ENCODE data around the gene EIF3F. TPM values are rescaled to one million over a fixed set of nuclear protein-coding genes. Genes with fewer than 3 reads are reported as not detected.

Gene EIF3F
- total and polyA plus RNA-seq, 2 experiments from 2014 or later = 193 to 359 TPM

DNA sequence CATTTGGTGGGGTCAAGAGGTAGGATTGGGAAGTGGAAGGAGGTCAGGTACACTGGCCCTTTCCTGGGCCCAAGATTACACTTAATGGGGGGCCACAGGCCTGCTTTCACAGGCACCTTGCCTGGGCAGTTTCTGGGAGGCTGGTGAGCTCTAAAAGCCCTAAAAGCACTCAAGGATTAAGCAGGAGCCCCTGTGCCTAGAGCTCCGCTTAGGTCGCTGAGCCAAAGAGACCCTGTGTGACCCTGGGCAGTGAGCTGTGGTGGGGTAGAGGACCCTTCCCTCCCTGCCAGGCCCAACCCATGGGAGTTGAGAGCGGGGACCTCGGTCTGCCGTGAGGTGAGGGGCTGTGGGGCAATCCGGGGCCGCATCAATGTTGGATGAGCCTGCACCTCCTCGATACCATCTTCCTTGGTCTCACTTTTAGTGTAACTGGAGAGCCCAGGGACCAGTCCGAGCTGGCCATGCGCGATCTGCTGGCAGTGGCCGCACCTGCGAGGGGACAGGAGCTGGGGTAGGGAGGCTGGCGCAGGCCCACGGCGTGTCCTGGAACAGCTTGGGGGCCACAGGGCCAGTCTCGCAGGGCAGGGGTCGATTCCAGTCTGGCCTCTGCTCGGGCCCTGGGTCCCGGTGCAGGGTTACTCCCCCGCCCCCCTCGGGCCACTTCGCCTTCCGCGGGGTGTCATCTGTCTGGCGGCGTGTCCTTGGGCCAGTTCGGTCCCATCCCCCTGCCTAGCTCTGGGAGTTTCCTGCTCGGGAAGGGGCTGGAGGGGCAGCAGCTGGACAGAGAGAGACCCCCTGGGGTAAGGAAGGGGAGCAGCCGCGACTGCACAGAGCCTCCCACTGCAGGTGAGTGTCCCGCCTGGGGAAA lies 44.3 kb downstream of the EIF3F start:
- 86 to 89% methylated on average over 29 to 32 of the region's 32 CpGs for WGBS, 2 experiments (ENCODE audit: low coverage in 1 of 2, low lambda C conversion rate in 2 of 2, missing lambda C conversion rate in 2 of 2)
- no peak overlapping the region for H3K27ac ChIP-seq
- no peak for DNase-seq
- H3K36me3 ChIP-seq (ENCODE audit: low read depth) = no peaks in the 10 kb centered on the region
- no peaks in the 10 kb centered on the region for H3K27me3 ChIP-seq (replicated peaks; ENCODE audit: insufficient read depth)
- peaks cover 5% of the 10 kb centered on the region for H3F3A ChIP-seq (ENCODE audit: insufficient read depth)
- no peak overlapping the region for H3K9ac ChIP-seq
- H3K9me2 ChIP-seq (ENCODE audit: insufficient read depth) = no peaks in the 10 kb centered on the region
- no peaks in the 10 kb centered on the region for H3K9me3 ChIP-seq (ENCODE audit: low read depth)
- TF ChIP-seq EZH2 (IDR thresholded peaks at IDR 0.05; ENCODE audit: insufficient read depth, poor library complexity, severe bottlenecking) = no peak
- TF ChIP-seq EZH2phosphoT487 (IDR thresholded peaks at IDR 0.05; ENCODE audit: insufficient read depth, low read depth) = no peak
- peaks cover 1% of the 10 kb centered on the region for H3K4me1 ChIP-seq (ENCODE audit: insufficient read depth)
- no peak overlapping the region for H2AFZ ChIP-seq
- H3K79me2 ChIP-seq (ENCODE audit: insufficient read depth) = no peaks in the 10 kb centered on the region
- H3K4me3 ChIP-seq = no peak overlapping the region
- no peaks in the 10 kb centered on the region for H4K20me1 ChIP-seq (ENCODE audit: insufficient read depth)
- no peak overlapping the region for H3K4me2 ChIP-seq (ENCODE audit: unreplicated experiment)
- in situ Hi-C loops (cut with MboI) = no loop called here

DNA sequence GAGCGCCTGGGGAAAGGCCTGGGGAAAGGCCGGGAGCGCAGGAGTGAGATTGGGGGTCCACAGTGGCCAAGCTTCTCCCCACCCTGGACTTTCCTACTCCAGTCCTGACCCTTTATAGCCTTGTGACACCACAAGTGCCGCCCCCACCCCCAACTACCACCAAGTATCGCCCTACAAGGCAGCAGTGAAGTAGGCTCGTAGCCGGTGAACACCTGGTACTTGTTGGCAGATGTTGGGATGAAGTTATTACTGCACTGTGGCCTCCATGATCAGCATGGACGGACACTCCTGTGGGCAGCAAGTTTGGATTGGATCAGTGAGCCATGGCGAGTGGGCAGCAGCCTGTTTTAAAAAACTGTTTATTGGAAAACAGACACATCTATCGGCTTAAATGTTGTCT lies 45.0 kb downstream of the EIF3F start:
- H3K4me1 ChIP-seq (ENCODE audit: insufficient read depth) = no peaks in the 10 kb centered on the region
- no peaks in the 10 kb centered on the region for H3K27me3 ChIP-seq (replicated peaks; ENCODE audit: insufficient read depth)
- H3K79me2 ChIP-seq (ENCODE audit: insufficient read depth) = no peaks in the 10 kb centered on the region
- H3K9me3 ChIP-seq (ENCODE audit: low read depth) = no peaks in the 10 kb centered on the region
- H4K20me1 ChIP-seq (ENCODE audit: insufficient read depth) = no peaks in the 10 kb centered on the region
- H3F3A ChIP-seq (ENCODE audit: insufficient read depth) = no peaks in the 10 kb centered on the region
- TF ChIP-seq EZH2phosphoT487 (IDR thresholded peaks at IDR 0.05; ENCODE audit: insufficient read depth, low read depth) (no peak), EZH2 (IDR thresholded peaks at IDR 0.05; ENCODE audit: insufficient read depth, poor library complexity, severe bottlenecking) (no peak)
- no peak overlapping the region for H3K4me2 ChIP-seq (ENCODE audit: unreplicated experiment)
- no peak overlapping the region for H3K4me3 ChIP-seq
- no peak overlapping the region for H2AFZ ChIP-seq
- WGBS, 2 experiments (ENCODE audit: low coverage in 1 of 2, low lambda C conversion rate in 2 of 2, missing lambda C conversion rate in 2 of 2) = 82 to 91% methylated on average over 9 to 10 of the region's 10 CpGs
- no peak overlapping the region for H3K9ac ChIP-seq
- H3K27ac ChIP-seq = no peak overlapping the region
- DNase-seq = no peak
- H3K9me2 ChIP-seq (ENCODE audit: insufficient read depth) = no peaks in the 10 kb centered on the region
- no peaks in the 10 kb centered on the region for H3K36me3 ChIP-seq (ENCODE audit: low read depth)
- in situ Hi-C loops (cut with MboI) = no loop called here

DNA sequence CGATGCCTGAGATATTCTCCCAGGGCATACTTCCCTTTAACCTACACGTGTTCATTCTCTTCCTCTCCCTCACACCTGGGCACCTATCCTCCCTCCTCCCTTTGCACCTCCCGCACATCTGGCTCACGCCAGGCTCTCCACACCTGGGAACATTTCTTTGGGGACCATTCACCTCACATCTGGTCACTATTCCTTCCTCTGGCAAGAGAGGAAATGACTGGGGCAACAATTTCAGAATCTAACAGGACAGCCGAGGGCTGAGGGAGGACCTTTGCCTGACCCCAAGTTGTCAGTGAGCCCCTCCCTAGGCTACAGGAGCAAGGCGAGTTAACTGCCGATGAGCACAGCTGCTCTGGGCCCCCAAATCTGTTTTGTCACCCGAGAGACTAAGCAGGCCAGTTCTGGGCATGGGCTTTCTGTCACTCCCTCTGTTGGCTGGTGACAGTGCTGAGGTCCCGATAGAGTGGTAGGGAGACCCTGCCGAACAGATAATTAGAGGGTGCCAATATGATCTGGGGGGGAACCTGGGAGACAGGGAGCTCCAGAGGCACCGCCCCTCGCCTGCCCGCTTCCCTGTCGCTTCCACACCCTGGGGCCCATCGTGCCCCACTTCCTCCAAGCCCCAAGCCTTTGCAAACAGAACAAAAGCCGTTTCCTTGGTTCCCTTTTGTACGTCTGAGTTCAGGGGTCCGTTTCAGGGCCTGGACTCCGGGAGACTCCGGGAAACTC lies 45.6 kb downstream of the EIF3F start:
- Histone ChIP-seq H3K4me1 (ENCODE audit: insufficient read depth) (no peaks in the 10 kb centered on the region), H3K4me2 (ENCODE audit: unreplicated experiment) (peak overlapping the region; percentile 37), H3K79me2 (ENCODE audit: insufficient read depth) (no peaks in the 10 kb centered on the region), H4K20me1 (ENCODE audit: insufficient read depth) (no peaks in the 10 kb centered on the region), H3K4me3 (0 out of 2 replicates have a peak overlapping the region, but pooled peaks have one; percentile 36), H3K27me3 (replicated peaks; ENCODE audit: insufficient read depth) (no peaks in the 10 kb centered on the region), H3K9me2 (ENCODE audit: insufficient read depth) (no peaks in the 10 kb centered on the region), H3K9ac (peak overlapping the region; percentile 60), H2AFZ (peak overlapping the region; percentile 82), H3K36me3 (ENCODE audit: low read depth) (no peaks in the 10 kb centered on the region), H3K27ac (no peak overlapping the region), H3F3A (ENCODE audit: insufficient read depth) (no peaks in the 10 kb centered on the region), H3K9me3 (ENCODE audit: low read depth) (no peaks in the 10 kb centered on the region)
- DNase-seq = no peak
- TF ChIP-seq EZH2 (IDR thresholded peaks at IDR 0.05; ENCODE audit: insufficient read depth, poor library complexity, severe bottlenecking) (no peak), EZH2phosphoT487 (IDR thresholded peaks at IDR 0.05; ENCODE audit: insufficient read depth, low read depth) (no peak)
- in situ Hi-C loops (cut with MboI) = no loop called here
- WGBS, 2 experiments (ENCODE audit: low coverage in 1 of 2, low lambda C conversion rate in 2 of 2, missing lambda C conversion rate in 2 of 2) = 29 to 31% methylated on average over 18 to 20 of the region's 20 CpGs

DNA sequence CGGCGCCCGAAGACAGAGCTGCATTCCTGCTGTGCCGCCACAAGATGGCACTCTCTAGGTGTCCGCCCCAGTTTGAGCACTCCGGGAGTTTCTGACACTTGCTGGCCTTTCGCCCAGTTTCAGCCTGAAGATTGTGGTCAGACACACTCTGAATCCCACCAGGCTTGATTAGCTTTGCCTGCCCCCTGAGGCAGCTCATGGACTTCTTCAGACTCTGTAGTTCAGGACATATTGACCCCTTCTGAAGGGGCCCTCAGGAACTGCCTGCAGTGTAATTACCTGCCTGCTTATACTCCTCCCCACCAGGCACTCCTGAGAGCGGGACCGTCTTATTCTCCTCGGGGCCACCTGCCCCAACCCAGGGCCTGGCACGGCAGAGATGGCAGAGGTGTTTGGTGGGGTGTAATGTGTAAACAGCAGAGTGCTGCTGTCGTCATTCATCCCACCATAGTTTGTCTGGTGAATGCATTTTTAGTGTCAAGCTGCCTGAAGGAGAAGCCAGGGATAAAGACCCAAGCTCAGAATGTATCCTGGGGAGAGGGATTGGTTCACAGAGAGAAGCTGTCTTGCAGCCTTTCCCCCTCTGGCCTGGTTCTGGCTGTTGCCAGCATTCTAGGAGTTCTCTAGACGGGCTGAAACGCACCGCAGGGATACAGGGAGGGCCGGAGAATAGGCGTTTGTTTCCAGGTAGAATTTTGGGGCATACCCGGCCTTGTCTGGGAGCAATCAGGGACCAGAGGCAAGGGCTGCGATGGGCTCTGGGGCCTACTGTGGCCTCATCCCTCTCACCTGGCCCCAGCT lies 46.4 kb downstream of the EIF3F start:
- 38 to 39% methylated on average over 19 of the region's 19 CpGs for WGBS, 2 experiments (ENCODE audit: low coverage in 1 of 2, low lambda C conversion rate in 2 of 2, missing lambda C conversion rate in 2 of 2)
- Histone ChIP-seq H3K9ac (peak overlapping the region; percentile 60), H3K79me2 (ENCODE audit: insufficient read depth) (no peaks in the 10 kb centered on the region), H3K27me3 (replicated peaks; ENCODE audit: insufficient read depth) (no peaks in the 10 kb centered on the region), H3K9me3 (ENCODE audit: low read depth) (no peaks in the 10 kb centered on the region), H3K27ac (no peak overlapping the region), H3K4me1 (ENCODE audit: insufficient read depth) (no peaks in the 10 kb centered on the region), H3K4me3 (0 out of 2 replicates have a peak overlapping the region, but pooled peaks have one; percentile 36), H2AFZ (peak overlapping the region; percentile 82), H4K20me1 (ENCODE audit: insufficient read depth) (no peaks in the 10 kb centered on the region), H3K4me2 (ENCODE audit: unreplicated experiment) (peak overlapping the region; percentile 37), H3F3A (ENCODE audit: insufficient read depth) (no peaks in the 10 kb centered on the region), H3K36me3 (ENCODE audit: low read depth) (no peaks in the 10 kb centered on the region), H3K9me2 (ENCODE audit: insufficient read depth) (no peaks in the 10 kb centered on the region)
- peak; percentile 90 for DNase-seq
- in situ Hi-C loops (cut with MboI) = no loop called here
- no peak for TF ChIP-seq EZH2 (IDR thresholded peaks at IDR 0.05; ENCODE audit: insufficient read depth, poor library complexity, severe bottlenecking)
- TF ChIP-seq EZH2phosphoT487 (IDR thresholded peaks at IDR 0.05; ENCODE audit: insufficient read depth, low read depth) = no peak

Measured in GM23248 (cell line).